Right kidney (tissue), 9 donors: Measurements from ENCODE around the gene PDPR.
"Not testable (repeated sequence)": the region's sequence is repeated elsewhere in the genome, so short reads cannot be mapped to it uniquely, and the experiment has no call there.

Source experiments
- DNase-seq: peaks from one replicate; pipeline ENCODE4 v3.0.0-alpha.2; 2016
- long read RNA-seq, 8 donors: transcript quantifications; one replicate each; lab custom pipeline, GENCODE V29; 2026

The PDPR gene
- long read RNA-seq, donor 1, full-length matches to known transcripts = 1 of 69 reads
- long read RNA-seq, donor 1, partial matches to known transcripts = 59 of 69 reads
- long read RNA-seq, donor 1, other reads (novel, unspliced or antisense) = 9 of 69 reads
- long read RNA-seq, donor 2, full-length matches to known transcripts = 1 of 1 reads
- long read RNA-seq, donor 2, partial matches to known transcripts = 0 of 1 reads
- long read RNA-seq, donor 2, other reads (novel, unspliced or antisense) = 0 of 1 reads
- long read RNA-seq, donor 3 = 0 reads
- long read RNA-seq, donor 4 = 0 reads
- long read RNA-seq, donor 5, partial matches to known transcripts = 5 of 5 reads
- long read RNA-seq, donor 5, other reads (novel, unspliced or antisense) = 0 of 5 reads
- long read RNA-seq, donor 6, partial matches to known transcripts = 50 of 50 reads
- long read RNA-seq, donor 6, other reads (novel, unspliced or antisense) = 0 of 50 reads
- long read RNA-seq, donor 7 = 0 reads
- long read RNA-seq, donor 8, full-length matches to known transcripts = 1 of 1 reads
- long read RNA-seq, donor 8, partial matches to known transcripts = 0 of 1 reads
- long read RNA-seq, donor 8, other reads (novel, unspliced or antisense) = 0 of 1 reads

DNA sequence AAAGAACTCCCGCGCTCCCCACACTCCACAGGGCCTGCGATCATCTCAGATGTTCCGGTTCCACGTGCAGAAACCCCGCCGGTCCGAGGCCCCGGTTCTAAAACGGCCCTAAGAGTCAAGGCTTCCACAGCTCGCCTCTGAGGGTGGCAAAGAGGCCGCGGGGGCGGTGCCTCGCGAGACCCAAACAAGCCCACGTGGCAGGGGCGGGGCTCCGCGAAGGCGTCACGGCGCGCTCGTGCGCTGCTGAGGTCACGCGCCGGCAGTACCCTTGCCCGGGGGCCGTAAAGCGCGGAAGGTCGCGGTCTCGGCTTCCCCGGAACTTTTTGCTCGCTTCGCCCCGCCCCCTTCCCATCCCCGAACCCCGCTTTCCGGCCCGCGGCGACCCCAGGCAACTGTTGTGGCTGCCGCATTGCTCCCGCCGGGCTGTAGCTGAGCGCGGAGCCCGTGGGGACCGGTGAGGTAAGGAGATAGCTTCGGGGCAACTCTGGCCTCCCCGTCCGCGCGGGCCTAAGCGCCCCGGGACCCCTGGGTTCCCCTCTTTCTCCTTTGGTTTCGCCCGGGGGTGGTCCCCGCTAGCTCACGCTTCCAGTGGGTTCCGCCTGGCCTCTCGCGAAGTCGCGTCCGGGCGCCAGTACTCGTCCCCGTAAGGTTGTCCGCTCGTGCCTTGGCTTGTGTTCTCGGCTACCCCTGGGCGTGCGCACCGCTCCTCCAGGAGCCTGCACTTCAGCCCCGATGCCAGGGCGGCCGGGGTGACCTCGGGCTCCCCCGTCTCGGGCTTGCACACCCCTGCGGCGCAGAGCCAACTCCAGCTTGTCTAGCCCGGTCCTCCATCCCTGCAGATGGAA lies at the start of gene PDPR:
PDPR (plus strand) TSS at position 351 of the 845 bp plus-strand sequence. CDS start 6,161 bp downstream, outside the sequence.
- DNase-seq = peak; percentile 80

DNA sequence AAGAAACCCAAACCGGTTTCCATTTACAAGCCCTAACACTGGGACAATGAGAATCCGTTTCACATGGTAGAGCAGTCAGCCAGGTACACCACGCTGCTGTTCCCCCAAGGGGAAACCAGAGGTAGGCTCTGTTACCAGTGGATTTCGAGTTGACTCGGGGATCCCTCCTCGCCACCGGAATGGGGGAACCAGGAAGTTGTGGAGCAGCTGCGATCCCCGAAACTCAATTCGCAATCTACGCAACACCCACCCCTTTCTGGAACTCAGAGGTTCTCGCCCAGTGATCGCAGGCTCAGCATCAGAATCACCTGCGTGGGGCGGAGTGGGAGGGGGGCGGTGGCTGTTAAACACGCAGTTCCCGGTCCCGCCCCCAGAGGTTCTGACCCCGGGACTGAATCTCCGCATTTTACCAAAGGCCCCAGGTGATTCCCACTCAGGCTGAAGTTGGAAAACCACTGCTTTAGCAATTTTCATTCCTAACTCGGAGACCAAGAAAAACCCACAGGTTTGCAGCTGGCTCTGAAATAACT lies 49.2 kb upstream of the PDPR start:
- peak; percentile 61 for DNase-seq

GRCh38 chr16:70065376-70065745 lies 48.8 kb upstream of the PDPR start:
- DNase-seq = not testable (repeated sequence)

GRCh38 chr16:70065746-70066658 lies 48.1 kb upstream of the PDPR start:
- DNase-seq = peak; percentile 90

- DNase-seq = not testable (repeated sequence)
Measured at GRCh38 chr16:70066751-70067150, 47.4 kb upstream of the PDPR start.

DNA sequence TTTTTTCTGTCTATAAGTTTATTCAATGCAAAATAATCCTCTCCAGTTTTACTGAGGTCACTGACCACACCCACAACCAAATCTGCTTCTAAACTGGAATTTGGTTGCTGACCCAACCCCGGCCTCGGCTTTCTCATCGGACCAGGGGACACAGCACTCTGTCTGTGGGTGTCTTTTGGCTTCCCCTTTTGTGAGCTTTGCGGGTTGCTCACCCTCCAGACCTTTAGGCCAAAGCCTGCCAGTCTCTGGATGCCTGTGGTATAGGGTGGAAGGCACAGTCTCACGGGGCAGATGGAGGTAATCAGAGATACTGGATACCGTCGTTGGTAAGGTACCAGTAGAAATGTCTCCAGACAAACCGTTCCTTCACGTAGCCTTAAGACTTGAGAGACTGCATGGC lies 35.1 kb upstream of the PDPR start:
- not testable (repeated sequence) for DNase-seq

DNA sequence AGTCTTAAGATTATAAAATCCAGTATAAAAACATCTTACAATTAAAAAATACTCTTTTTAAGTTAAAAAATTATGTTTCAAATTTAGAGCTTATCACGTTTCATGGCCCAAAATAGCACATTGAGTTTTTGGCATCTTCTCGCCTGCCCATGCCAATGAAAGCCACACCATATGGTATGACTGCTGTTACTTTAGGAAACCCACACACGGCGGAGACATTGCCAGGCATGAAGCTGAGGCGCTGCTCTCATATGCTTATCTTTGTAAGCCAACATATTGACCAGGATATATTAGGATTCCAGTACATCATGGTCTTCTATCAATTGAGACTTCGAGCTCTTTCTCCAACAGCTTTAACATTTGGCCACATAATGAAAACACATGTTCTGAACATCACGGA lies 32.9 kb upstream of the PDPR start:
- DNase-seq = not testable (repeated sequence)

DNA sequence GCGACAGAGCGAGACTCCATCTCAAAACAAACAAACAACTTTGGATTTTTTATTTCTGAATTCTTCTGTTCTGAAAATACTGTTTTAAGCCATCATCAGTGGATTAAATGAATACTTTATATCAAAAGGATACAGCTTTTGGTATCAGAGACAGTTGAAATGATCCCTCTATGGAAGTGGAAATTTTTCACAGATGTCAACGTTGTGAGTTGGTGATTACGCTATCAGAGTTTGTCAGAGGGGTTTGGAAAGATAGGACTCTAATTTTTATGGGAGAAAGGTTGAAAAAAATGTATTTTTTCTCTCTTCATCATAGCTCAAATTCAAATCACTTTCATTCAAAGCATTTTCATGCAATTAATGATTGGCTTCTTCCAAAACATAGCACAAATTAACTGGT lies 30.2 kb upstream of the PDPR start:
- not testable (repeated sequence) for DNase-seq

- not testable (repeated sequence) for DNase-seq
Measured at GRCh38 chr16:70088160-70088559, 26.0 kb upstream of the PDPR start.

DNA sequence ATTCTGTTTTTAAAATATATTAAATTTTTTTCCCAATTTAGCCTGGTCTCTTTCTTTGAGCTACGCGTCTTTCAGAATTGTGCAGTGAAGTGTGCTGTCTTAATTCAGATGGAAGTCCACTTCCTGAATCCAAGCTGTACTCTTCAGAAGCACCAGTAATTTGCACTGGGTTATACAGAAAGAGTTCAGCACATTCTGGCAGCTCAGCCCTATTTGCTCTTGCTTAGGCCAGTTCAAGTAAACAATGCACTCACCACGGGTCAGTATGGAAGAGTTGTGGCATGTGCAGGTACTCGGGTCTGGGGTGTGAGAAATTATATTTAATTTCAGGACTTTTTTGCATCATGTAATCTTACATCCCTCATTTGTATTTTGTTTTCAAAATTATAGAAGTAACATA lies 25.3 kb upstream of the PDPR start:
- DNase-seq = not testable (repeated sequence)

DNA sequence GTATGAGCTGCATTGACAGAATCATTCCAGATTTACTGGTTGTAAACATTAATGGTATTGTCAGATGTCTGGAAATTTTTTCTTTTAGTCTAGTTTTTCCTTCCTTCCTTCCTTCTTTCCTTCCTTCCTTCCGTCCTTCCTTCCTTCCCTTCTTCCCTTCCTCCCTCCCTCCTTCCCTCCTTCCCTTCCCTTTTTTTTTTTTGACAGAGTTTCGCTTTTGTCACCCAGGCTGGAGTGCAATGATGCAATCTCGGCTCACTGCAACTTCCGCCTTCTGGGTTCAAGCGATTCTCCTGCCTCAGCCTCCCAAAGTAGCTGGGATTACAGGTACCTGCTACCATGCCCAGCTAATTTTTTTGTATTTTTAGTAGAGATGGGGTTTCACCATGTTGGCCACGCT lies 24.8 kb upstream of the PDPR start:
- not testable (repeated sequence) for DNase-seq

- DNase-seq = not testable (repeated sequence)
Measured at GRCh38 chr16:70091104-70091503, 23.0 kb upstream of the PDPR start.

DNA sequence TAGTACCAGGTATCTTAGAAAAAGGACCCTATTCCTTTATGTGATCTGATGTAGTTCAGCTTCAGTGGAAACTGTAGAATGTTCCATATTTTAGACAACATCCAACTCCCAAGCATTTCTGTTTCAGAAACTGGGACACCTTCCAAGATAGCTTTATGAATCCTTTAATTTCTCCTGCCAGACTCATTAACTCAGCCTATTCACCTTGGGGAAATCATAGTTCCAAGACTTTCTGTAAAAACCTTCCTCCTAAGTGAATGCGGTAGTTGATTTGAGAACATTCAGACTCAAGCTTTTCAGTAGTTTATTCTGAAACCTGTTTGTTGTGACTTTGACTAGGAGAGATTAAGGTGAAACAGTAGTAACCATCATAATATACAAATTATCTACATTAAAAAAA lies 20.0 kb upstream of the PDPR start:
- DNase-seq = not testable (repeated sequence)

DNA sequence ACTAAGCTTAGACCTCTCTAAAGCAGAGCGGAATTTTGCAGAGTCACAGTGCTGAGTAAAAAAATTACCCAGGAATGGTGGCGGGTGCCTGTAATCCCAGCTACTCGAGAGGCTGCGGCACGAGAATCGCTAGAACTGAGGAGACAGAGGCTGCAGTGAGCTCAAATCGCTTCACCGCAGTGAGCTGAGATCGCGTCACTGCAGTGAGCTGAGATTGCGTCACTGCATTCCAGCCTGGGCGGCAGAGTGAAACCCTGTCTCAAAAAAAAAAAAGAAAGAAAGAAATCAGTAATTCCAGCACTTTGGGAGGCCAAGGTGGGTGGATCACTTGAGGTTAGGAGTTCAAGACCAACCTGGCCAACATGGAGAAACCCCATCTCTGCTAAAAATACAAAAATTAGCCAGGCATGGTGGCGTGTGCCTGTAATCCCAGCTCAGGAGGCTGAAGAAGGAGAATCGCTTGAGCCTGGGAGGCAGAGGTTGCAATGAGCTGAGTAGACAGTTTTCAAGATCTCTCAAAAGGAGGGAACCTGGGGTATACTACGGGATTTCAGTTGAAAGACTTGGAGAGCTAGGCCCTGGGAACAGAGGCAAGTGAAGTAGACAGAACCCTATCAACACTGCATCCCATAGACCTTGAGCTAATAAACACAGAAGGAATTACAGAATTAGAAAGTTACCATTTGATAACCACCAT lies 4.4 kb upstream of the PDPR start:
- DNase-seq = not testable (repeated sequence)

- not testable (repeated sequence) for DNase-seq
Measured at GRCh38 chr16:70112162-70112561, 2.0 kb upstream of the PDPR start.

GRCh38 chr16:70113599-70113981 lies 542 bp upstream of the PDPR start:
- not testable (repeated sequence) for DNase-seq

- not testable (repeated sequence) for DNase-seq
Measured at GRCh38 chr16:70118354-70118753, 4.2 kb downstream of the PDPR start.

- DNase-seq = not testable (repeated sequence)
Measured at GRCh38 chr16:70118776-70119175, 4.6 kb downstream of the PDPR start.

DNA sequence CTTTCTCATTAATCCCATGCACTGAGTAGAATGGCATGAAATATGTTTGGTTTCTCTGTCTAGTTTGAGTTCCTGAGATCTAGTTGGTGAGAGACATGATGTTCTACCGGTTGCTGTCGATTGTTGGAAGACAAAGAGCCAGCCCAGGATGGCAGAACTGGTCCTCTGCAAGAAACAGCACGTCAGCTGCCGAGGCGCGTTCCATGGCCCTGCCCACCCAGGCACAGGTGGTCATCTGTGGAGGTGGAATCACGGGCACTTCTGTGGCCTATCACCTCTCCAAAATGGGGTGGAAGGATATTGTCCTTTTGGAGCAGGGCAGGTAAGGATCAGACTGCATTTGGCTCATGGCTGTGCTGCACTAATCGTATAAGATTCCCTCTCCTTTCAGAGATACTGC lies 6.3 kb downstream of the PDPR start:
- DNase-seq = not testable (repeated sequence)

GRCh38 chr16:70123822-70124221 lies 9.7 kb downstream of the PDPR start:
- not testable (repeated sequence) for DNase-seq

DNA sequence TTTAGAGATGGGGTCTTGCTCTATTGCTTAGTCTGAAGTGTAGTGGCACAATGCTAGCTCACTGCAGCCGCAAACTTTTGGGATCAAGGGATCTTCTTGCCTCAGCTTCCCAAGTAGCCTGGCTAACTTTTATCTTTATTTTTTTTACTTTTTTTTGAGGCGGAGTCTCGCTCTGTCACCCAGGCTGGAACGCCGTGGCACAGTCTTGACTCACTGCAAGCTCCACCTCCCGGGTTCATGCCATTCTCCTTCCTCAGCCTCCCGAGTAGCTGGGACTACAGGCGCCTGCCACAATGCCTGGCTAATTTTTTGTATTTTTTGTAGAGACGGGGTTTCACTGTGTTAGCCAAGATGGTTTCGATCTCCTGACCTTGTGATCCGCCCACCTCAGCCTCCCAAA lies 12.1 kb downstream of the PDPR start:
- not testable (repeated sequence) for DNase-seq
